K562 treated with DMSO at 1 percent for 4 hours (cell line): Measurements from ENCODE around the gene PRTFDC1. TPM values are rescaled to one million over a fixed set of nuclear protein-coding genes. Genes with fewer than 3 reads are reported as not detected.

Source experiments
- total RNA-seq: library from RNA; unstranded; fragments of 300-600 nt; gene quantifications from 2 replicates; pipeline ENCODE4 v1.2.3, GENCODE V29; 2022; ENCODE audit not compliant: insufficient read depth

PRTFDC1 gene
- total RNA-seq = 10.4 and 12.9 TPM in 2 replicates

GRCh38 chr10:24952143-24952706 lies at the start of gene PRTFDC1:
Gene PRTFDC1, minus strand, starts transcription at chr10:24952606. Its CDS starts 31 bp downstream, at chr10:24952575.

Other genes with a start within 250 kb of the PRTFDC1 start
- gene ARHGAP21, start 228.7 kb downstream of the PRTFDC1 start, total RNA-seq = 18.8 and 23.2 TPM in 2 replicates
- not detected in 2 replicates for gene ENKUR, start 63.6 kb upstream of the PRTFDC1 start, total RNA-seq
- 1.0 and 1.5 TPM in 2 replicates for gene THNSL1, start 64.0 kb upstream of the PRTFDC1 start, total RNA-seq
- gene GPR158, start 222.4 kb upstream of the PRTFDC1 start, total RNA-seq = 2.9 and 3.6 TPM in 2 replicates